ENCODE data around the gene PRIMPOL. TPM values are rescaled to one million over a fixed set of nuclear protein-coding genes. Genes with fewer than 3 reads are reported as not detected.

PRIMPOL gene
- total and polyA plus RNA-seq, 8 donors = 11.5 to 88.8 (median 22.3) TPM

- no peak for DNase-seq
- Histone ChIP-seq H3K9me3 (no peaks in the 10 kb centered on the region), H3K27ac (no peak overlapping the region), H3K36me3 (peaks cover 0 to 20% (median 8%) of the 10 kb centered on the region in 4 donors), H3K27me3 (no peaks in the 10 kb centered on the region), H3K4me1 (peaks cover 36 to 81% (median 53%) of the 10 kb centered on the region in 4 donors), H3K4me3 (no peak overlapping the region)
- TF ChIP-seq POLR2A (IDR thresholded peaks at IDR 0.05) = no peak
- TF ChIP-seq EP300 (IDR thresholded peaks at IDR 0.05) = no peak
- TF ChIP-seq POLR2AphosphoS5 (IDR thresholded peaks at IDR 0.05) = no peak
- no peak for TF ChIP-seq CTCF (IDR thresholded peaks at IDR 0.05)
- WGBS, 5 donors = 57 to 79% (median 75%) methylated on average over 1 of the region's 1 CpG
- intact Hi-C loops (cut with DNase I; ENCODE audit: low total_unique reads) = no loop called here
Measured at GRCh38 chr4:184643731-184644130, 5.8 kb upstream of the PRIMPOL start.

- no peak for DNase-seq
- H3K4me1 ChIP-seq = peaks cover 36 to 76% (median 52%) of the 10 kb centered on the region in 4 donors
- H3K9me3 ChIP-seq = no peaks in the 10 kb centered on the region
- H3K36me3 ChIP-seq = peaks cover 0 to 20% (median 6%) of the 10 kb centered on the region in 4 donors
- TF ChIP-seq POLR2A (IDR thresholded peaks at IDR 0.05) (no peak), POLR2AphosphoS5 (IDR thresholded peaks at IDR 0.05) (no peak), EP300 (IDR thresholded peaks at IDR 0.05) (no peak), CTCF (IDR thresholded peaks at IDR 0.05) (no peak)
- peak overlapping the region in 2 of 5 donors; percentile 34 to 100 for H3K27ac ChIP-seq
- no peaks in the 10 kb centered on the region for H3K27me3 ChIP-seq
- 79 to 94% (median 86%) methylated on average over 8 to 9 of the region's 9 CpGs for WGBS, 5 donors
- no peak overlapping the region for H3K4me3 ChIP-seq
- intact Hi-C loops (cut with DNase I; ENCODE audit: low total_unique reads) = no loop called here
Measured at GRCh38 chr4:184644553-184645307, 4.8 kb upstream of the PRIMPOL start.

GRCh38 chr4:184645904-184646610, 3.5 kb upstream of the PRIMPOL start:
- Histone ChIP-seq H3K27me3 (no peaks in the 10 kb centered on the region), H3K4me3 (no peak overlapping the region), H3K36me3 (peaks cover 0 to 20% (median 4%) of the 10 kb centered on the region in 4 donors), H3K4me1 (peaks cover 42 to 74% (median 57%) of the 10 kb centered on the region in 4 donors), H3K9me3 (no peaks in the 10 kb centered on the region), H3K27ac (peak overlapping the region in 3 of 5 donors; percentile 11 to 100 (median 98))
- WGBS, 5 donors = 35 to 43% (median 41%) methylated on average over 6 of the region's 6 CpGs
- TF ChIP-seq POLR2A (IDR thresholded peaks at IDR 0.05) (no peak), POLR2AphosphoS5 (IDR thresholded peaks at IDR 0.05) (no peak), EP300 (IDR thresholded peaks at IDR 0.05) (no peak), CTCF (IDR thresholded peaks at IDR 0.05) (no peak)
- intact Hi-C loops (cut with DNase I; ENCODE audit: low total_unique reads) = no loop called here
- DNase-seq = no peak

GRCh38 chr4:184647266-184648053, 2.1 kb upstream of the PRIMPOL start:
- H3K27ac ChIP-seq = peak overlapping the region; percentile 93 to 100 (median 98)
- peaks cover 38 to 67% (median 55%) of the 10 kb centered on the region in 4 donors for H3K4me1 ChIP-seq
- peak overlapping the region; percentile 74 to 93 (median 80) for H3K4me3 ChIP-seq
- no peak for TF ChIP-seq EP300 (IDR thresholded peaks at IDR 0.05)
- no peak for TF ChIP-seq CTCF (IDR thresholded peaks at IDR 0.05)
- TF ChIP-seq POLR2A (IDR thresholded peaks at IDR 0.05) = no peak
- TF ChIP-seq POLR2AphosphoS5 (IDR thresholded peaks at IDR 0.05) = no peak
- no peak for DNase-seq
- intact Hi-C loops (cut with DNase I; ENCODE audit: low total_unique reads) = no loop called here
- peaks cover 0 to 18% (median 1%) of the 10 kb centered on the region in 4 donors for H3K36me3 ChIP-seq
- no peaks in the 10 kb centered on the region for H3K27me3 ChIP-seq
- no peaks in the 10 kb centered on the region for H3K9me3 ChIP-seq
- 32 to 40% (median 38%) methylated on average over 7 of the region's 7 CpGs for WGBS, 5 donors

Data from stomach (tissue), 9 donors.